Neural cell (in vitro differentiated cells): ENCODE data around the gene FSTL1.

Experiments used
- EP300 ChIP-seq: fragments of 450-650 bp; conservative IDR thresholded peaks from 2 replicates; pipeline ENCODE4 v1.6.1; 2014; ENCODE audit warnings: antibody characterized with exemption, mild to moderate bottlenecking, moderate library complexity; ENCODE audit not compliant: poor library complexity, severe bottlenecking
- EZH2 ChIP-seq: fragments of 200-600, 300-800 bp; shearing (Covaris generic), sonication (generic); IDR thresholded peaks from 2 replicates; pipeline ENCODE4 v1.6.1; 2014; ENCODE audit warnings: antibody characterized with exemption, low read length, borderline replicate concordance, mild to moderate bottlenecking; ENCODE audit not compliant: insufficient read depth, poor library complexity, severe bottlenecking
- MXI1 ChIP-seq: fragments of 450-650 bp; conservative IDR thresholded peaks from 2 replicates; pipeline ENCODE4 v1.6.1; 2014; ENCODE audit warnings: antibody characterized with exemption, mild to moderate bottlenecking; ENCODE audit not compliant: poor library complexity, severe bottlenecking
- POLR2AphosphoS5 ChIP-seq: IDR thresholded peaks from 2 replicates; pipeline ENCODE4 v1.6.1; 2012
- TAF1 ChIP-seq: IDR thresholded peaks from 2 replicates; pipeline ENCODE4 v1.6.1; 2012; ENCODE audit warnings: low read depth
- TF ChIP-seq, protein P1 (sequence below): fragments of 450-650 bp; IDR thresholded peaks from 2 replicates; pipeline ENCODE4 v1.5.1; 2014; ENCODE audit warnings: antibody characterized with exemption, mild to moderate bottlenecking, moderate library complexity; ENCODE audit not compliant: poor library complexity, severe bottlenecking

GRCh38 chr3:120489421-120489820 lies 38.6 kb upstream of the FSTL1 start:
- TF ChIP-seq EZH2 (no peak), TAF1 (no peak), MXI1 (no peak), POLR2AphosphoS5 (no peak), EP300 (no peak)
- TF ChIP-seq, protein P1, sequence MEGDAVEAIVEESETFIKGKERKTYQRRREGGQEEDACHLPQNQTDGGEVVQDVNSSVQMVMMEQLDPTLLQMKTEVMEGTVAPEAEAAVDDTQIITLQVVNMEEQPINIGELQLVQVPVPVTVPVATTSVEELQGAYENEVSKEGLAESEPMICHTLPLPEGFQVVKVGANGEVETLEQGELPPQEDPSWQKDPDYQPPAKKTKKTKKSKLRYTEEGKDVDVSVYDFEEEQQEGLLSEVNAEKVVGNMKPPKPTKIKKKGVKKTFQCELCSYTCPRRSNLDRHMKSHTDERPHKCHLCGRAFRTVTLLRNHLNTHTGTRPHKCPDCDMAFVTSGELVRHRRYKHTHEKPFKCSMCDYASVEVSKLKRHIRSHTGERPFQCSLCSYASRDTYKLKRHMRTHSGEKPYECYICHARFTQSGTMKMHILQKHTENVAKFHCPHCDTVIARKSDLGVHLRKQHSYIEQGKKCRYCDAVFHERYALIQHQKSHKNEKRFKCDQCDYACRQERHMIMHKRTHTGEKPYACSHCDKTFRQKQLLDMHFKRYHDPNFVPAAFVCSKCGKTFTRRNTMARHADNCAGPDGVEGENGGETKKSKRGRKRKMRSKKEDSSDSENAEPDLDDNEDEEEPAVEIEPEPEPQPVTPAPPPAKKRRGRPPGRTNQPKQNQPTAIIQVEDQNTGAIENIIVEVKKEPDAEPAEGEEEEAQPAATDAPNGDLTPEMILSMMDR: no peak
